IPS-NIHi11 (cell line): Measurements from ENCODE around the gene CENPL.
"Not testable (repeated sequence)": the region's sequence is repeated elsewhere in the genome, so short reads cannot be mapped to it uniquely, and the experiment has no call there.

Experiments used
- DNase-seq: peaks from one replicate; pipeline ENCODE4 v3.0.0; 2012; ENCODE audit warnings: mixed read lengths, low spot score

The CENPL gene

GRCh38 chr1:173824315-173825081 lies at the start of gene CENPL, which contains the start of gene DARS2:
Gene CENPL, minus strand, starts transcription at chr1:173824883. Its CDS starts 13,584 bp downstream, at chr1:173811299.
Gene DARS2, plus strand, starts transcription at chr1:173824673. Its CDS starts 557 bp downstream, at chr1:173825230.
- peak; percentile 93 for DNase-seq

GRCh38 chr1:173871500-173871899 lies 46.8 kb upstream of the CENPL start:
- no peak for DNase-seq

- DNase-seq: no peak
These were observed 46.4 kb upstream of the CENPL start for GRCh38 chr1:173871091-173871490.

- no peak for DNase-seq
These were observed 45.8 kb upstream of the CENPL start for GRCh38 chr1:173870252-173871075.

GRCh38 chr1:173869021-173869359 lies 44.3 kb upstream of the CENPL start:
- DNase-seq: no peak

GRCh38 chr1:173868266-173869020 lies 43.8 kb upstream of the CENPL start, which contains the start of gene ZBTB37:
Gene ZBTB37, plus strand, starts transcription at chr1:173868380. Its CDS starts 1,846 bp downstream, at chr1:173870226.
- DNase-seq: peak; percentile 93

- DNase-seq: peak; percentile 91
These were observed 43.1 kb upstream of the CENPL start, which contains the start of gene GAS5 for GRCh38 chr1:173867753-173868265. Gene GAS5, minus strand, starts transcription at chr1:173867989.

GRCh38 chr1:173867141-173867752 lies 42.6 kb upstream of the CENPL start:
- DNase-seq: peak; percentile 16

- no peak for DNase-seq
These were observed 41.9 kb upstream of the CENPL start for GRCh38 chr1:173866413-173867115.

GRCh38 chr1:173865468-173866164 lies 40.9 kb upstream of the CENPL start:
- no peak for DNase-seq

- no peak for DNase-seq
These were observed 39.6 kb upstream of the CENPL start for GRCh38 chr1:173864179-173864867.

- no peak for DNase-seq
These were observed 38.8 kb upstream of the CENPL start for GRCh38 chr1:173863224-173864161.

GRCh38 chr1:173862769-173863223 lies 38.1 kb upstream of the CENPL start:
- no peak for DNase-seq

- not testable (repeated sequence) for DNase-seq
These were observed 37.6 kb upstream of the CENPL start for GRCh38 chr1:173862146-173862768.

- no peak for DNase-seq
These were observed 37.1 kb upstream of the CENPL start for GRCh38 chr1:173861731-173862145.

GRCh38 chr1:173860065-173860464 lies 35.4 kb upstream of the CENPL start:
- DNase-seq: no peak

- DNase-seq: not testable (repeated sequence)
These were observed 34.9 kb upstream of the CENPL start for GRCh38 chr1:173859547-173859946.
